Memory B cell (primary cell): ENCODE data around the gene TANK.

Experiments used
- ATAC-seq: fragments of 150-1000 bp; cut with Tn5 transposase; 2 replicates; pipeline ENCODE4 v1.10.0; 2021; ENCODE audit warnings: low read depth, mild to moderate bottlenecking, moderate library complexity
- DNase-seq, 2 donors: peaks; one replicate each; pipeline ENCODE4 v3.0.0; 2022; ENCODE audit warnings: low spot score in 2 of 2
- H3K27ac Mint-ChIP-seq: one replicate; pipeline ENCODE4 v1.8.0; 2022; ENCODE audit warnings: mild to moderate bottlenecking, moderate library complexity, mixed read lengths
- H3K27me3 Mint-ChIP-seq: one replicate; pipeline ENCODE4 v1.8.0; 2022; ENCODE audit warnings: mixed read lengths
- H3K36me3 Mint-ChIP-seq: one replicate; pipeline ENCODE4 v1.8.0; 2022; ENCODE audit warnings: mild to moderate bottlenecking, mixed read lengths
- H3K4me1 Mint-ChIP-seq: one replicate; pipeline ENCODE4 v1.8.0; 2022; ENCODE audit warnings: mixed read lengths
- H3K4me3 Mint-ChIP-seq: one replicate; pipeline ENCODE4 v1.8.0; 2022; ENCODE audit warnings: mild to moderate bottlenecking, moderate library complexity, mixed read lengths
- H3K9me3 Mint-ChIP-seq: one replicate; pipeline ENCODE4 v1.8.0; 2022; ENCODE audit warnings: mixed read lengths

The TANK gene

GRCh38 chr2:161206471-161207032, 46.3 kb downstream of the TANK start:
- ATAC-seq, result no peak
- H3K4me1 Mint-ChIP-seq, result peaks cover 2% of the 10 kb centered on the region
- H3K9me3 Mint-ChIP-seq, result no peaks in the 10 kb centered on the region
- no peak overlapping the region for H3K4me3 Mint-ChIP-seq
- peaks cover 11% of the 10 kb centered on the region for H3K36me3 Mint-ChIP-seq
- no peak for DNase-seq
- no peak overlapping the region for H3K27ac Mint-ChIP-seq
- H3K27me3 Mint-ChIP-seq, result no peaks in the 10 kb centered on the region

GRCh38 chr2:161207941-161208340, 47.7 kb downstream of the TANK start:
- no peaks in the 10 kb centered on the region for H3K9me3 Mint-ChIP-seq
- H3K4me1 Mint-ChIP-seq, result peaks cover 2% of the 10 kb centered on the region
- H3K27me3 Mint-ChIP-seq, result no peaks in the 10 kb centered on the region
- H3K27ac Mint-ChIP-seq, result peak overlapping the region; percentile 28
- ATAC-seq, result no peak
- DNase-seq, result no peak
- H3K4me3 Mint-ChIP-seq, result no peak overlapping the region
- H3K36me3 Mint-ChIP-seq, result peaks cover 16% of the 10 kb centered on the region

- no peaks in the 10 kb centered on the region for H3K27me3 Mint-ChIP-seq
- no peaks in the 10 kb centered on the region for H3K9me3 Mint-ChIP-seq
- no peak overlapping the region for H3K4me3 Mint-ChIP-seq
- peaks cover 2% of the 10 kb centered on the region for H3K4me1 Mint-ChIP-seq
- H3K36me3 Mint-ChIP-seq, result peaks cover 16% of the 10 kb centered on the region
- H3K27ac Mint-ChIP-seq, result peak overlapping the region; percentile 60
- ATAC-seq (no peak), DNase-seq (no peak)
These were observed 48.4 kb downstream of the TANK start for GRCh38 chr2:161208527-161209139.

GRCh38 chr2:161209902-161210301, 49.7 kb downstream of the TANK start:
- Mint-ChIP-seq H3K4me3 (no peak overlapping the region), H3K9me3 (no peaks in the 10 kb centered on the region), H3K27me3 (no peaks in the 10 kb centered on the region), H3K36me3 (peaks cover 13% of the 10 kb centered on the region), H3K27ac (no peak overlapping the region), H3K4me1 (peaks cover 2% of the 10 kb centered on the region)
- ATAC-seq (no peak), DNase-seq (no peak)

- DNase-seq (no peak), ATAC-seq (no peak)
- Mint-ChIP-seq H3K36me3 (peaks cover 14% of the 10 kb centered on the region), H3K4me1 (peaks cover 13% of the 10 kb centered on the region), H3K4me3 (no peak overlapping the region), H3K27me3 (no peaks in the 10 kb centered on the region), H3K27ac (peak overlapping the region; percentile 76), H3K9me3 (no peaks in the 10 kb centered on the region)
These were observed 57.5 kb downstream of the TANK start for GRCh38 chr2:161217597-161218185.

- ATAC-seq (no peak), DNase-seq (no peak)
- Mint-ChIP-seq H3K36me3 (peaks cover 12% of the 10 kb centered on the region), H3K9me3 (no peaks in the 10 kb centered on the region), H3K4me1 (peaks cover 13% of the 10 kb centered on the region), H3K4me3 (no peak overlapping the region), H3K27ac (peak overlapping the region; percentile 10), H3K27me3 (no peaks in the 10 kb centered on the region)
These were observed 59.0 kb downstream of the TANK start for GRCh38 chr2:161219211-161219610.

GRCh38 chr2:161223139-161223732, 63.0 kb downstream of the TANK start:
- ATAC-seq (peak; percentile 49), DNase-seq (peak in 1 of 2 donors; percentile 45)
- peaks cover 2% of the 10 kb centered on the region for H3K4me1 Mint-ChIP-seq
- no peak overlapping the region for H3K27ac Mint-ChIP-seq
- H3K4me3 Mint-ChIP-seq, result no peak overlapping the region
- H3K27me3 Mint-ChIP-seq, result no peaks in the 10 kb centered on the region
- H3K36me3 Mint-ChIP-seq, result peaks cover 14% of the 10 kb centered on the region
- H3K9me3 Mint-ChIP-seq, result no peaks in the 10 kb centered on the region

- no peak for DNase-seq
- ATAC-seq, result no peak
- H3K27ac Mint-ChIP-seq, result peak overlapping the region; percentile 13
- H3K9me3 Mint-ChIP-seq, result no peaks in the 10 kb centered on the region
- peaks cover 5% of the 10 kb centered on the region for H3K4me1 Mint-ChIP-seq
- H3K4me3 Mint-ChIP-seq, result no peak overlapping the region
- no peaks in the 10 kb centered on the region for H3K27me3 Mint-ChIP-seq
- H3K36me3 Mint-ChIP-seq, result peaks cover 26% of the 10 kb centered on the region
These were observed 68.4 kb downstream of the TANK start for GRCh38 chr2:161228511-161229240.

GRCh38 chr2:161230959-161231358, 70.7 kb downstream of the TANK start:
- DNase-seq (no peak), ATAC-seq (no peak)
- Mint-ChIP-seq H3K36me3 (peaks cover 26% of the 10 kb centered on the region), H3K27me3 (no peaks in the 10 kb centered on the region), H3K4me1 (peaks cover 7% of the 10 kb centered on the region), H3K4me3 (no peak overlapping the region), H3K9me3 (no peaks in the 10 kb centered on the region), H3K27ac (no peak overlapping the region)

GRCh38 chr2:161232571-161232970, 72.3 kb downstream of the TANK start:
- Mint-ChIP-seq H3K36me3 (peaks cover 24% of the 10 kb centered on the region), H3K4me1 (peaks cover 10% of the 10 kb centered on the region), H3K27ac (no peak overlapping the region), H3K9me3 (no peaks in the 10 kb centered on the region), H3K4me3 (no peak overlapping the region), H3K27me3 (no peaks in the 10 kb centered on the region)
- DNase-seq (no peak), ATAC-seq (no peak)

GRCh38 chr2:161233858-161234431, 73.7 kb downstream of the TANK start:
- H3K4me3 Mint-ChIP-seq, result no peak overlapping the region
- ATAC-seq, result peak; percentile 24
- DNase-seq, result no peak
- H3K4me1 Mint-ChIP-seq, result peaks cover 16% of the 10 kb centered on the region
- peaks cover 15% of the 10 kb centered on the region for H3K36me3 Mint-ChIP-seq
- H3K9me3 Mint-ChIP-seq, result no peaks in the 10 kb centered on the region
- H3K27ac Mint-ChIP-seq, result no peak overlapping the region
- H3K27me3 Mint-ChIP-seq, result no peaks in the 10 kb centered on the region

GRCh38 chr2:161234627-161235026, 74.4 kb downstream of the TANK start:
- ATAC-seq, result no peak
- H3K36me3 Mint-ChIP-seq, result peaks cover 11% of the 10 kb centered on the region
- no peak for DNase-seq
- H3K27me3 Mint-ChIP-seq, result no peaks in the 10 kb centered on the region
- H3K4me1 Mint-ChIP-seq, result peaks cover 12% of the 10 kb centered on the region
- H3K9me3 Mint-ChIP-seq, result no peaks in the 10 kb centered on the region
- H3K27ac Mint-ChIP-seq, result no peak overlapping the region
- H3K4me3 Mint-ChIP-seq, result no peak overlapping the region

- peak overlapping the region; percentile 65 for H3K27ac Mint-ChIP-seq
- ATAC-seq (peak; percentile 58), DNase-seq (peak in 1 of 2 donors; percentile 28)
- peaks cover 17% of the 10 kb centered on the region for H3K4me1 Mint-ChIP-seq
- peak overlapping the region; percentile 94 for H3K4me3 Mint-ChIP-seq
- H3K36me3 Mint-ChIP-seq, result peaks cover 3% of the 10 kb centered on the region
- no peaks in the 10 kb centered on the region for H3K27me3 Mint-ChIP-seq
- H3K9me3 Mint-ChIP-seq, result no peaks in the 10 kb centered on the region
These were observed 77.4 kb downstream of the TANK start for GRCh38 chr2:161237392-161238264.
